K562 treated with DMSO at 1 percent for 24 hours (cell line): ENCODE data around the gene CHP1. TPM values are rescaled to one million over a fixed set of nuclear protein-coding genes. Genes with fewer than 3 reads are reported as not detected.

Source experiments
- total RNA-seq: library from RNA; unstranded; fragments of 300-600 nt; gene quantifications from 2 replicates; pipeline ENCODE4 v1.2.3, GENCODE V29; 2022; ENCODE audit warnings: low read depth; ENCODE audit not compliant: insufficient read depth

Gene CHP1
- total RNA-seq, result 50.2 and 54.1 TPM in 2 replicates

GRCh38 chr15:41230650-41231421 lies at the start of gene CHP1, which contains the start of gene EXD1:
Gene CHP1 (plus strand): TSS chr15:41231268. CDS start chr15:41231383, 115 bp downstream.
Gene EXD1 (minus strand): TSS chr15:41230757. CDS start chr15:41226575, 4,182 bp downstream.

Other genes starting within 250 kb of the CHP1 start
- 11.5 and 11.8 TPM in 2 replicates for gene INO80, start 115.0 kb upstream of the CHP1 start, total RNA-seq
- gene EXD1, start 511 bp upstream of the CHP1 start, total RNA-seq, result not detected in 2 replicates
- 68.3 and 69.8 TPM in 2 replicates for gene OIP5, start 101.3 kb downstream of the CHP1 start, total RNA-seq
- 119 TPM in 2 replicates for gene NUSAP1, start 101.6 kb downstream of the CHP1 start, total RNA-seq
- 16.2 and 24.8 TPM in 2 replicates for gene NDUFAF1, start 171.2 kb downstream of the CHP1 start, total RNA-seq
- gene RTF1, start 185.8 kb downstream of the CHP1 start, total RNA-seq, result 27.8 and 31.3 TPM in 2 replicates